ENCODE data around the gene CTXND1.
"Not testable (repeated sequence)": the region's sequence is repeated elsewhere in the genome, so short reads cannot be mapped to it uniquely, and the experiment has no call there.

The CTXND1 gene

DNA sequence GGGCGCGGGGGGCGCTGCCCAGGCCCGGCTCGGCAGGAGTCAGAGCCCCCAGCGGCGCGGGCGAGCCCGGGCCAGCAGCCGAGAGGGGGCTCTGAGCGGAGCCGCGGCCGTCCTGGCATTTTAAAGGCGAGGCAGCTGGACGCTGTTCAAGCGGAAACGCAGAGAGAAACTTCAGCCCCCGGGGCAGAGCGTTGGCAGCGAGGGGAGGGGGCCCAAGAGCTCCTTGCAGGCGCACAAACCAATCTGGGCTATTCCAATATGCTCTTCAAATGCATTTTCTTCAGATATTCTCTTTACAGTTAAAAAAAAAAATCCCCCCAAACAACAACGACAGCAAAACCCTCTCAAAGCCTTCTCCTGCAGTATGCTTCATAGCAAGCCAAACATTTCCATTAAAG lies at the start of gene CTXND1:
TSS of gene CTXND1 (minus strand) at position 93 of the 398 bp plus-strand sequence. CDS start 50,264 bp downstream, outside the sequence.
- DNase-seq (ENCODE audit: low read depth) = no peak

DNA sequence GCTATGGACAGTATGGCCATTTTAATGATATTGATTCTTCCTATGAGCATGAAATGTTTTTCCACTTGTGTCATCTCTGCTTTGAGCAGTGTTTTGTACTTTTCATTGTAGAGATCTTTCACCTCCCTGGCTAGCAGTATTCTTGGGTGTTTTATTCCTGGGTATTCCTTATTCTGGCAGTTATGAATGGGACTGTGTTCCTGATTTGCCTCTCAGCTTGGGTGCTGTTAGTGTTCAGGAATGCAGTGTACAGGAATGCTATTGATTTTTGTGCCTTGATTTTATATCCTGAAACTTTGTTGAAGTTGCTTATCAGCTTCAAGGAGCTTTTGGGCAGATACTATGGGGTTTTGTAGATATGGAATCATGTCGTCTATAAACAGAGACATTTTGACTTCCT lies 49.5 kb upstream of the CTXND1 start:
- DNase-seq (ENCODE audit: low read depth) = no peak

DNA sequence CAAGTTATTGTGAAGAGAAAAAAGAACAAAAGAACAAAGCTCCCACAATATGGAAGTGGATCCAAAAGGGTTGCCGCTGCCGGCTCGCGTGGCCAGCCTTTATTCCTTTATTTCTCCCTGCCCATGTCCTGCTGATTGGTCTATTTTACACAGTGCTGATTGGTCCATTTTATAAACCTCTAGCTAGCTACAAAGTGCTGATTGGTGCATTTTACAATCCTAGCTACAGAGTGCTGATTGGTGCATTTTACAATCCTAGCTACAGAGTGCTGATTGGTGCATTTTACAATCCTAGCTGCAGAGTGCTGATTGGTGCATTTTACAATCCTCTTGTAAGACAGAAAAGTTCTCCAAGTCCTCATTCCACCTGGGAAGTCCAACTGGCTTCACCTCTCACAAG lies 43.8 kb upstream of the CTXND1 start:
- DNase-seq (ENCODE audit: low read depth) = not testable (repeated sequence)

DNA sequence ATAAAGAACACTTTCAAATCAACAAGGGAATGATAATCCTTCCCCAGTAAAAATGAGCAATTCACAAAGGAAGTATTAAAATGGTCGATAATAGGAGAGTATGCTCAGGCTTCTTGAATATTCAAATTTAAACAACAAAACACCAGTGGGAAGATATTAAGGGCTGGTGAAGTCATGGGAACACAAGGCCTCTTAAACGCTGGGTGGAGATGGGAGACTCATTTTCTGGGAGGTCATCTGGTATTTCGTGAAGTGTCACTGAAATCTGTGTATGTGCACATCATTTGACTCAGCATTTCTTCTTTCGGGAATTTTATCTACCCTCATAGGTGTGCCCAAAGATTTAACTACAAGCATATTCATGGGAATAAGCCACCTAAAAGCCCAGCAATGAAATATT lies 40.1 kb upstream of the CTXND1 start:
- no peak for DNase-seq (ENCODE audit: low read depth)

DNA sequence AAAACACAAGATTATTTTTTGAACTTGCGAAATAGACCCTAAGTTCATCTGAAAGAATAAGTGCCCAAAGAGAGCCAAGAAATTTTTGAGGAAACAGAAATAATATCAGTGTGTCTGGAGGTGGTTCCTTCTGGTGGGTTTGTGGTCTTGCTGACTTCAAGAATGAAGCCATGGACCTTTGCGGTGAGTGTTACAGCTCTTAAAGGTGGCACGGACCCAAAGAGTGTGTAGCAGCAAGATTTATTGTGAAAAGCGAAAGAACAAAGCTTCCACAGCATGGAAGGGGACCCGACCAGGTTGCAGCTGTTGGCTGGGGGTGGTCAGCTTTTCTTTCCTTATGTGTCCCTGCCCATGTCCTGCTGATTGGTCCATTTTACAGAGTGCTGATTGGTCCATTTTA lies 38.9 kb upstream of the CTXND1 start:
- DNase-seq (ENCODE audit: low read depth) = not testable (repeated sequence)

DNA sequence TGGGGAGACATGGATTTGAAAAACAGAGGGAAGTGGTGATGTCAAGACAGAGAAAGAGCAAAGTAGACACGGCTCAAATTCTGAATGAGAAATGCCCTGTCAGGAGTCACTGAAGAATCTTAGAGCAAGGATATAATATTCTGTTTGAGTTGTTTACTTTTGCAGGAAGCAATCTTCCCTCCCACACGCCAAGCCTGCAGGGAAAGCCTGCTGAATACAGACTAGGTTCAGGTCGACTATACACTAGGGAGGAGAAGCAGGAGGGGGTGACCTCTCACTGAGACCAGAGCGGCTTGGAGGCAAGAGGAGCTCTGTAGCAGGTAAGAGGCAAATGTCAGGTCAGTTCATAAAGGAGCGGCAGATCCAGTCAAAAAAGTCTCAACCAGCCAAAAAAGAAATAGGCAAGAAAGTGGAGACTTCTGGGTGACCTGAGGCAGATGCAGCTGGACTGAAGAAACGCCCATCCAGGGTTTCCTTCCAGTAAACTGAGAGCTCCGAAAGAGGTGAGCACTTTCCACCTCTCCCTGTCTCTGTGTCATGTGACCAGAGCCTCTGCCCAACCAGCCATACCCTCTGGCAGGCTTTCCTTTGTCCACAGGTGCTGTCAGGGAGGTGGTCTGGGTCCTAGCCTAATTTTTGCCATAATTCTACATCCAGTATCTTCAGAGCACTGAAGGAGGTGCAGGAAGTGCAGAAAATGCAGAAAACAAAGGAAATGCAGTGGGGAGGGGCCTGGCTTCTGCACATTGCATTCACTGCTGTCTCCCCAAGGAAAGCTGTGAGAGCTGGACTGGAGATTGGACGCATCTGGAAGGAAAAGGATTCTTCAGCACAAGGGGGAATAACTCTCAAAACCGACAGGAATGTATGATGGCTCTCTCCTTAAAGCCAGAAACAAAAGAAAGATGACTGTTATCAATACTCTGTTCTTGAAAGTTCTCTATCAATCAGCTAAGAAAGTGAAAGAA lies 37.8 kb upstream of the CTXND1 start:
- DNase-seq (ENCODE audit: low read depth) = no peak

DNA sequence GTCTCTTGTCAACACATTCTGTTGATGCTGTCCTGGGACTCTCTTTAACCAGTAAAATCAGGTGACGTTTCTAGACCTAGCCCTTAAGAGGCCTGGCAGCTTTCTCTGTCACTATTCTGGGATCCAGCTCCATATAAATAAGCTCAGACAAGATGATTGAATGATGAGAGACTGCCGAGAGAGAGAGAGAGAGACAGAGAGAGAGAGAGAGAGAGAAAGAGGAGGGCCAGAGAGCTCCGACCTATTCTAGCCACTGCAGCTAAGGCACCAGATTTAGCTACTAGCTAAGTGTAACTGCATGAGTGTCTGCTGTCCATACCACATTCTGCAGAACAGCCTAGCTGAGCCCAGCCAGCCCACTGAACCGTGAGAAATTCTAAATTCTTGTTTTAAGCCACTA lies 36.1 kb upstream of the CTXND1 start:
- no peak for DNase-seq (ENCODE audit: low read depth)

DNA sequence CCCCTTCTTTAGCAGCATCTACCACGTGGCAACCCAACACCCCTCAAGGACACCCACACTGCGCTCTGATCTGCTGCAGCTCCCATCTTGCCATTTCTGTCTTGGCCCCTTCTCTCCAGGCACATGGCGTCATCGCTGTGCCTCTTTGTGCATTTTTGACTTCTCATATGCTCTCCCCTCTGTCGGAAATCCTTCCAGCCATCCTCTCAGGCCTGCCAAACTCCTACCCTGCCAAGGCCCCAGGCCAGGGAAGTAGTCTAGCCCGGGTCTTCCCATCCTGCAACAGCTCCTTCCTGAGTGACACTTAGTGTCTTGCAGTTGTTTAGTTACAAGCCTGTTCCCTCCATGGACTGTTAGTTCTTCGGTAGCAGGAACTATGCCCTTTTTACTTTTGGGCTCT lies 34.0 kb upstream of the CTXND1 start:
- DNase-seq (ENCODE audit: low read depth) = no peak

DNA sequence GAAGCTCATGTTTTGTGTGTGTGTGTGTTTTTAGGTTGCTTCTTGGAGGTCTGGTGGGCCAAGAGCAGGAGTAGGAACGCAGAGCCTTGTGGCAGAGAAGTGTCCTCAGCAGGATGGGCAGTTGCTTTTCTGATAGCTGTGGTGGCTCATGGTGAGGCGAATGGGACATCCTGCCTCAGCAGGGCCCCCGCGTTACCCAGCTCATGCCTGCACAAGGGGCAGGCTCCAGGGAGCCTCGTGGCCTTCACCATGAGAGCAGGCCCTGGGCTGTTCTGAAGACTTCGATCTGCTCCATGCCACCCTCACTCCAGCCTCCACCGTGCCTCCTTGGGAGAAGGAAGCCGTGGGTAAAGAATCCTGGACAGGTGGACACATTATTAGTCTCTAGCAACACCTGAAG lies 33.4 kb upstream of the CTXND1 start:
- no peak for DNase-seq (ENCODE audit: low read depth)

DNA sequence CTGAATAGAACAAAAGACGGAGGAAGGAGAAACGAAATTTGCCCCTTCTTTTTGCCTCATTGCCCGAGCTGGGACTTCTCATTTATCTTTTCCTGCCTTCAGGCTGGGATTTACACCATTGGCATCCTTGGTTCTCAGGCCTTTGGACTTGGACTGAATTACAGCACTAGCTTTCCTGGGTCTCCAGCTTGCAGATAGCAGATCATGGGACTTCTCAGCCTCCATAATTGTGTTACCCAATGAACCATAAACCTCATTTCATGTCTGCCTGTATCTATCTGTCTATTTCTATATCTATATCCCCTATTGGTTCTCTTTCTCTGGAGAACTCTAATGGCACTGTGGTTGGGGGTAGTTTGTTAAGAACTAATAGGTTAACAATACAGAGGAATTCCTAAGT lies 31.5 kb upstream of the CTXND1 start:
- DNase-seq (ENCODE audit: low read depth) = no peak

DNA sequence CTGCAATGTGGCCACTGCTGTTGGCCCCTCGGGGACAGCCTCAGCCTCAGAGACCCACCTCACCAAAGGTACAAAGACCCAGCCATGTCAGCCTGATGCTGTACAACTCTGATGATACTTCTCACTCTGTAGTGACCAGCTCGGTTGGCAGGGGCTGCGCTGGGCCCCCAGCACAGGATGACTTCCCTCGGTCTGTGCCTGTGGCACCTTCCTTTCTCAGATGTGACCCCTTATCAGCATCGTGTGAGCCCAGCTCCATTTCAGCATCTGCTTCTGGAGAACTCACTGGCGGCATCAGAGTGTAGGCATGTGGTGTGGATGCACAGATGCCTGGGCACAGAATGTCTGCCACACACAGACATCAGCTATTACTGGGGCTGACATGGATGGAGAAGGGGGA lies 25.1 kb upstream of the CTXND1 start:
- no peak for DNase-seq (ENCODE audit: low read depth)

DNA sequence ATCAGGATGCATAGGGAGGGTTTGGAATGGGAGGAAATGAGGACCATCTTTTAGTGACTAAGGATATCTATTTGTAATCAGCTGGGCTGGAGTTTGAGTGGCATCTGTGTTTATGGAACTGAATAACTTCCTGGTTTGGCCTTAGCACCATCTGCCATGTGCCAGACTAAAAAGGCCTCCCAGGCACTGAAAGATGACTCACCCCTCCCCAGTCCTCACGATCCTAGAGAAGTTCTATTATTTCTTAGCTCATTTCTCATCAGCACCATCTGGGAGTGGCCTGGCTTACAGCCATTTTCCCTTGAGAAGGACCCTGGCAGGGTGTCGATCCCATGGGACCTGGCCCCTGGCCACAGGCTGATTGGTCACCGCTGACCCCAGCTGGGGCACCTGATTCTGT lies 23.9 kb upstream of the CTXND1 start:
- DNase-seq (ENCODE audit: low read depth) = no peak

DNA sequence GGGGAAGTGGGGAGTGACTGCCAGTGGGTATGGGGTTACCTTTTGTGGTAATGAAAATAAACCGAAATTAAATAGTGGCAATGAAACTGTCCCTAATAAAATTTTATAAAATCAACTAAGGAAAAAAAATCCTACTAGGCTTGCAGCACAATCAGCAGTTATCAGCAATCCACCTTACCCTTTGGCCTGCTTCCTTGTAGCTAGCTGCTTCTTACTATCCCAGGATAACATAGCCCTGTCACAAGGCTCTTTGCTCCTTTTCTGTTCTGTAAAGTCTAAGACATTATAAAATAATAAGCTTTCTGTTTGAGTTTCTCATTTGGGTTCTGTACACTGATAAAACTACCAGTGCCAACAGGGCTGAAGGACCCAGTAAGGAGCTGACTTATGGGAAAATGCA lies 23.0 kb upstream of the CTXND1 start:
- no peak for DNase-seq (ENCODE audit: low read depth)

DNA sequence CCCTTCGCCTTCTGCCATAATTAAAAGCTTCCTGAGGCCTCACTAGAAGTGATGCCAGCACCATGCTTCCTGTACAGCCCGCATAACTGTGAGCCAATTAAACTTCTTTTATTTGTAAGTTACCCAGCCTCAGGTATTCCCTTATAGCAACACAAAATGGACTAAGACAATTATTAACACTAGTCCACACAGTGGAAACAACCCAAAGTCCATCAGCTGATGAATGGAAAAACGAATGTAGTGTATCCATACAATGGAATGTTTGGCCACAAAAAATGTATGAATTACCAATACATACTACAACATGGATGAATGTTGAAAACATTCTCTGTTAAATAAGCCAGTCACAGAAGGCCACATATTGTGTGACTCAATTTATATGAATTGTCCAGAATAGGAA lies 22.5 kb upstream of the CTXND1 start:
- no peak for DNase-seq (ENCODE audit: low read depth)

DNA sequence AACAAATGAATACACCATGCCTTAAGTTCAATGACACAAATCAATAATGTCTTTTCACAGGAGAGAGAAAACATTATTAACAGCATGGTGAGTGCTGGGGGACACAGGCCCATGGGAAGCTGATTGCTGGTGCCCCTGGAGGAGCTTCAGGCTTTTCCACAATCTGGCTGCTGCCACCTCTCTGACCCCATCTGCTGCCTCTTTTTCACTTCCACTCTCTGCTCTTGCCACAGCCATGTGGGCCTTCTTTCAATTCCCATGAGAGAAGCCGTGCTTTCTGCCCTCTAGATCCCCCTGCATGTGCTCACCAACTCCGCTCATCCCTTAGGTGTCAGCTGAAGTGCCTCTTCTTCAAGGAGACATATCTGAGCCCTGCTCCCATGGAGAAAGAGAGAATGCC lies 21.0 kb upstream of the CTXND1 start:
- DNase-seq (ENCODE audit: low read depth) = no peak

DNA sequence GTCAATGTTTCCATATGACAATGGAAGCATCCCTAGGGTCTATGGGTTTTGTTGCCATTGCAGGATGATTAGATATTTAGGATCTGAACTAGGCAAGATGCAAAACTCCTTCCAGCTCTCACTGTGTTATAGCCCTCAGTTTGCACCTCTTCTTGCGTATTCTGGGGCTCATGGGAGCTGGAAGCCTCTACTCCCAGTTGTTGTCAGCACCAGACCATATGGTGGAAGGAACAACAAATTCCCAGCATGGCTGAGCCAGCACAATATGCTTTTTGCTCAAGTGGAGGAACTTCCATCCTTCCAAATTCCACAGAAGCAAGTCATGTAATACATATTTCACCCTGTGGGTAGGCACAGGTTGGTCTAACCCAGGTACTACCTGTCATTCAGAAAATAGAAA lies 18.5 kb upstream of the CTXND1 start:
- no peak for DNase-seq (ENCODE audit: low read depth)

DNA sequence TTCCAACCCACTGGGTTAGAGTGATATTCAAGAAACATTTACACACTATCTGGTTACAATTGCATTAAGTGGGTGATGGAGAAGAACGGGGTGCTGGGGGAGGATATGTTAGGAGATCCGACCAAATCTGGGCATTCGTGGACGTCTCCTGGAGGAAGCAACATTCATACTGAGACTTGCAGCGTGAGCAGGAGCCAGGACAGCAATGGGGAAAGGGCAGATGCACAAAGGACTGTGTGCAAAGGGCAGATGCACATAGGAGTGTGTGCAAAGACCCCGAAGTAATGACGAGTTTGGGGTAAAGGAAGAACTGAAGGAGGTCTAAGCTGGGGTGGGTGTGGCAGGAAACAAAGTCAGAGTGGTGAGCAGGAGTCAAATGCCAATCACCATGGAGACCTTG lies 16.1 kb upstream of the CTXND1 start:
- no peak for DNase-seq (ENCODE audit: low read depth)

DNA sequence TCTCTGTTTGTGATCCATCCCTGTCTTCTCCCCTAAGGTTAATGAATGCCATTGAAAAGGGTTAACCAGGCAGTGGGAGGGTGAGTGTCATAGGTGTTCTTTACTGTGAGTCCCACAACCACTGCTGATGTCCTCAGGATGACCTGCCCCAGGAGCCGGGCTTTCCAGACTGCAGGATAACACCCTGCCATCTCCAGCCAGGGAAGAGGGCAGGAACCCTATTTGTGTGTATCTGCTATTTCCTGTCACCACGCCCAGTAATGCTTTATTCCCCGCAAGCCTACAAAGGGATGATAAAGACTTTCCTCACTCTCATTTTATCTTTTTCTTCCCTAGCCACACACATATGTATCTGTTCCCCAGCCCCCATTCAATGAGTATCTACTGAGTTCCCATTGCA lies 15.6 kb upstream of the CTXND1 start:
- no peak for DNase-seq (ENCODE audit: low read depth)

DNA sequence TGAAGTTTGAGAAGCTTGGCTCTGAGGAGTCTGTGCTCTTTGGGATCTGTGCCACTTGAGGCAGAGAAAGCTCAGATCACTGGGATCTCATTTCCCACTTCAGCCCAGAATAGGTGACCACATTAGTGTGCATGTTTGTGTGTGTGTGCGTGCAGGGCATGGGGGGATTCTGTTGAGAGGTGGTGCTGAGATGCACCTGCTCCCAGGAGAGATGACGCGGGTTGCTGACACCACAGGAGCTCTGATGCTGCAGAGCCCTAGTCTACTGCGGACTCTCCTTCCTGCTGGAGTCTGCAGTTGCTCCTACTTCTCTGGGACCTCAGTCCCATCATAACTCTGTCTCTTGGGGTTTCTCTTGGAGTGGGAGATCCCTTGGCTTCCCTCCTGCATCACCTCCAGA lies 14.7 kb upstream of the CTXND1 start:
- no peak for DNase-seq (ENCODE audit: low read depth)

DNA sequence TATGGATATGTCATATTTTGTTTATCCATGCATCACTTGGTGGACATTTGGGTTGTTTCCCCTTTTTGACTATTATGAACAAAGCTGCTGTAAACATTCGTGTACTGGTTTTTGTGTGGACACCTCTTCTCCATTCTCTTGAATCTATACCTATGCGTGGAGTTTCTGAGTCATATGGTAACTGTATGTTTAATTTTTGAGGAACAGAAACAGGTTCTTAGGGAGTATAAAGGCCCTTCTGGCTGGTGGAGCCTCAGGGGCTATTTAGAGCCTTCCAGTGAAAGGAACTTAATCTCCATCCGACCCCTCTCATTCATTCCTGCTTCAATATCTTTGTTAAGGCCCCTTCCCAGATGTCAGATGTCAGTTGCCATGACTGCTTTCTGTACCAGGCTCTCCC lies 14.1 kb upstream of the CTXND1 start:
- no peak for DNase-seq (ENCODE audit: low read depth)

DNA sequence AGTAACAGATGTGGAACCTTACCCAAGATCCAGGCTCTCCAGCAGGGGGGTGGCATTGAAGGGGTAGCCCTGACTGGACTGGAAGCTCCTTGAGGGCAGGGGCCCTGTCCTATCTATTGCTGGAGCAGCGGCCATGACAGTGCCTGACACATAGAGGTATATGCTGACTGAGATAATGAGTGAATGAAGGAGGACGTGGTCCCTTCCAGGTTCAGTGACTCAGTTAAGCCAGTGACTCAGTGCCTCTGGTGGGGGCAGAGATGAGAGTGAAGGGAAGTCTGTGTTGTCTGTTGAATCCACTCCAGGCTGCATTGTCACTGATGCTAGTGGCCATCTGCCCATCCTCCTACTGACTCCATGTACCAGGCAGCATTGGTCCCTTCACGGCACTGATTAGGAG lies 13.0 kb upstream of the CTXND1 start:
- no peak for DNase-seq (ENCODE audit: low read depth)

DNA sequence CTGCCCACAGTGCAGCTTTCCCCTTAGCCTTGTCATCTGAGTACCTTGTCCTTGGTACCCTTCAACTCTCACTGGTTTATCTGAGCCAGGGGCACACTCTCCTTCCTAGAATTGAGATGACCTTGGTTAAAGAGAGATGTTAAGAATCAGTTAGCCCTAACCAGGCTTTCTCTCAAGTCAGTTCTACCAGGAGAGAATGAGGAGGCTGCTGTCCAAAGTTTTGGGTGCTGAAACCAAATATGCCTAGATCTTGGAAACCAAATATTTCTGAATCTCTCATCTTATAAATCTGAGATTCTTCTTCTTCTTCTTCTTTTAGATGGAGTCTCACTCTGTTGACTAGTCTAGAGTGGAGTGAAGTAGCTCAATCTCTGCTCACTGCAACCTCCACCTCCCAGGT lies 12.0 kb upstream of the CTXND1 start:
- DNase-seq (ENCODE audit: low read depth) = no peak

DNA sequence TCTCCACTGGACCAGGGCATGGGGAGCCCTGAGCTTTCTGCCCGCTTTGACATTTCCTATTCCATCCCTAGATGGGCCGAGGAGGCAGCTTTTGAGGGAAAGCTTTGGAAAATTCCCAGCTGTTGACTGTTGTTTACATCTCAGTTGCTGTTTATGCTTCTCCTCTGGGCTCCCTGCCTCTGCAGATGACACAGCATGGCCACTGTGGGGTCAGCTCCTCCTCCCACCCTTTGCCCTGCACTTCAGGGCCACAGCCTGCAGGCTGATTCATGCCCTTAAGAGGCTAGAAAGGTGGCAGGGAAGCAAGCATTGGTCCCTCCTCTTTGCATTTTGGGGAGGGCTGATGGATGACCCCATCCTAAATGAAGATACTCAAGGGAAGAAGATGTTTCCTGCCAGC lies 8.5 kb upstream of the CTXND1 start:
- no peak for DNase-seq (ENCODE audit: low read depth)

DNA sequence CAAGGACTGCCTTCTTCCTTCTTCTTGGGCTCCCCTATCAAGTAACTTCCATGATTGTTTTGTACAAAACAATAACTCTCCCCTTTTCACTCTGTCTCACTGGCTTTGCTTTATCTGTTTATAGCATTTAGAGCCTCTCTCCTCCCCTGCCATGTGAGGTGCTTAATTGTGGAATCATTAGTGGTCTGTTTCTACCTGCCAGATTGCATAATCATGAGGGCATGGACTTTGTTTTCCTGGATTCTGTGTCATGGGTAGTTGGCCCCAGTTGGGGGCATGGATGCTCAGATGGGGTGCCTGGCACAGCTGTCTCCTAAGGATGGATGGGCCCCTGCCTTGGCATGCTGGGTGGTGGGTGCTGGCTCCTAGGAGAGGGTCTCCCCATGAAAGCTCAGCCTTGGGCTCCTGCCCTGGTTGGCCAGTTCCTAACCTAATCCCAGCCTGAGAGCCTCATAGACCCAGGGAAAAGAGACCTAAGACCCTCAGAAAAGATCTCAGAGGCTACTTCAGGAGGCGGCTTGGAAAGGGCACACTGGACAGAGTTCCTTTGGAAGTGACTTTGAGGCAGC lies 8.0 kb upstream of the CTXND1 start:
- no peak for DNase-seq (ENCODE audit: low read depth)
